H1 (cell line): Measurements from ENCODE around the gene LRRC4C. TPM values are rescaled to one million over a fixed set of nuclear protein-coding genes. Genes with fewer than 3 reads are reported as not detected.

Experiments
- CTCF ChIA-PET: fragments of 300-600 bp; sonication (Branson Sonifier 250); formaldehyde crosslinking; loops from one replicate; lab custom pipeline; 2021; ENCODE audit not compliant: partially characterized antibody; lab: Charles Lee
- POLR2A ChIA-PET: fragments of 300-600 bp; sonication (Branson Sonifier 250); formaldehyde crosslinking; loops from one replicate; lab custom pipeline; 2021; ENCODE audit warnings: inconsistent platforms; ENCODE audit not compliant: partially characterized antibody; lab: Charles Lee
- DNase-seq, 2 experiments: peaks; one replicate each; pipeline versions ENCODE4 v3.0.0 to v3.0.0-alpha.2; 2010 to 2022; ENCODE audit warnings: low spot score in 2 of 2, low read depth in 1 of 2, mixed read lengths in 1 of 2
- FAIRE-seq: peaks from 2 replicates; lab custom pipeline; 2011; peaks lifted over from hg19 to GRCh38; lab: Jason Lieb, UNC
- H2AFZ ChIP-seq: 2 replicates; pipeline ENCODE4 v1.8.1; 2012; ENCODE audit warnings: low read length, inconsistent platforms
- H2AK5ac ChIP-seq: 2 replicates; pipeline ENCODE4 v1.6.1; 2013; ENCODE audit warnings: low read depth, low read length
- H2BK120ac ChIP-seq: replicated peaks from 2 replicates; pipeline ENCODE3; 2013; ENCODE audit warnings: low read depth, low read length, inconsistent platforms
- H2BK12ac ChIP-seq: 2 replicates; pipeline ENCODE4 v1.6.1; 2013; ENCODE audit warnings: low read depth, low read length
- H2BK15ac ChIP-seq: 2 replicates; pipeline ENCODE4 v1.6.1; 2013; ENCODE audit warnings: low read length
- H2BK20ac ChIP-seq: 2 replicates; pipeline ENCODE4 v1.6.1; 2013; ENCODE audit warnings: low read length
- H2BK5ac ChIP-seq: 2 replicates; pipeline ENCODE4 v1.6.1; 2013; ENCODE audit warnings: low read depth, low read length
- H3K14ac ChIP-seq: 2 replicates; pipeline ENCODE4 v1.6.1; 2013; ENCODE audit warnings: inconsistent platforms; ENCODE audit not compliant: insufficient read length
- H3K18ac ChIP-seq: 2 replicates; pipeline ENCODE4 v1.6.1; 2013; ENCODE audit warnings: low read length; ENCODE audit errors: extremely low read depth
- H3K23ac ChIP-seq: 2 replicates; pipeline ENCODE4 v1.6.1; 2013; ENCODE audit warnings: inconsistent platforms; ENCODE audit not compliant: insufficient read length
- H3K23me2 ChIP-seq: 2 replicates; pipeline ENCODE4 v1.6.1; 2013; ENCODE audit warnings: low read depth, low read length
- H3K27ac ChIP-seq: 2 replicates; pipeline ENCODE4 v1.6.1; 2011; ENCODE audit warnings: low read depth, low read length, inconsistent platforms
- H3K27me3 ChIP-seq, 4 experiments: replicated peaks in 1 of 4; 1 replicate in 1 of 4; 2 replicates in 3 of 4; pipeline versions ENCODE4 v1.6.1 to v1.8.1; 2011 to 2013; ENCODE audit warnings: low read length in 3 of 4, mild to moderate bottlenecking in 3 of 4, inconsistent platforms in 2 of 4, mixed read lengths in 2 of 4, moderate library complexity in 1 of 4; ENCODE audit not compliant: control insufficient read depth in 3 of 4, insufficient read depth in 3 of 4; ENCODE audit errors: extremely low read depth in 1 of 4
- H3K36me3 ChIP-seq, 4 experiments: 2 replicates each; pipeline versions ENCODE4 v1.6.1 to v1.8.1; 2011 to 2013; ENCODE audit warnings: mild to moderate bottlenecking in 4 of 4, low read length in 3 of 4, moderate library complexity in 2 of 4, control low read depth in 1 of 4, inconsistent platforms in 1 of 4; ENCODE audit not compliant: insufficient read depth in 4 of 4, control insufficient read depth in 2 of 4
- H3K4ac ChIP-seq: replicated peaks from 2 replicates; pipeline ENCODE3; 2013; ENCODE audit warnings: low read length, low read depth, mixed read lengths, inconsistent platforms; ENCODE audit not compliant: insufficient read length
- H3K4me1 ChIP-seq, 4 experiments: replicated peaks in 1 of 4; 1 replicate in 1 of 4; 2 replicates in 3 of 4; pipeline versions ENCODE4 v1.6.1 to v1.8.1; 2011 to 2013; ENCODE audit warnings: low read length in 3 of 4, inconsistent platforms in 2 of 4, mixed read lengths in 1 of 4; ENCODE audit not compliant: insufficient read depth in 4 of 4, control insufficient read depth in 3 of 4
- H3K4me2 ChIP-seq, 2 experiments: 2 replicates each; pipeline versions ENCODE4 v1.6.1 to v1.8.1; 2011 to 2013; ENCODE audit warnings: low read depth in 2 of 2, low read length in 2 of 2, control low read depth in 1 of 2, inconsistent platforms in 1 of 2, mild to moderate bottlenecking in 1 of 2; ENCODE audit not compliant: insufficient read depth in 1 of 2
- H3K4me3 ChIP-seq, 4 experiments: fragments of 200-600, 300-600 bp in 1 of 4; sonication (generic), shearing (Covaris generic), sonication (Bioruptor Twin) in 1 of 4; 2 replicates each; pipeline versions ENCODE4 v1.5.1 to v1.8.1; 2011 to 2016; ENCODE audit warnings: low read length in 4 of 4, low read depth in 3 of 4, control low read depth in 2 of 4, inconsistent platforms in 2 of 4, mild to moderate bottlenecking in 2 of 4, mixed read lengths in 1 of 4, moderate library complexity in 1 of 4; ENCODE audit not compliant: insufficient read depth in 2 of 4; ENCODE audit errors: extremely low read depth in 1 of 4
- H3K56ac ChIP-seq: replicated peaks from 2 replicates; pipeline ENCODE3; 2013; ENCODE audit warnings: low read depth, mild to moderate bottlenecking, mixed read lengths, low read length, inconsistent platforms; ENCODE audit not compliant: insufficient read length
- H3K79me1 ChIP-seq: 2 replicates; pipeline ENCODE4 v1.6.1; 2013; ENCODE audit warnings: low read depth, low read length, control low read depth
- H3K79me2 ChIP-seq, 2 experiments: 2 replicates each; pipeline versions ENCODE4 v1.6.1 to v1.8.1; 2012 to 2013; ENCODE audit warnings: low read length in 2 of 2, mild to moderate bottlenecking in 2 of 2, inconsistent platforms in 1 of 2; ENCODE audit not compliant: insufficient read depth in 2 of 2, control insufficient read depth in 1 of 2
- H3K9ac ChIP-seq, 4 experiments: replicated peaks in 1 of 4; 1 replicate in 1 of 4; 2 replicates in 3 of 4; pipeline versions ENCODE4 v1.6.1 to v1.8.1; 2011 to 2013; ENCODE audit warnings: low read depth in 3 of 4, low read length in 3 of 4, control low read depth in 2 of 4, mild to moderate bottlenecking in 2 of 4, moderate library complexity in 2 of 4, inconsistent platforms in 1 of 4; ENCODE audit errors: extremely low read depth in 1 of 4
- H3K9me3 ChIP-seq, 2 experiments: 2 replicates each; pipeline versions ENCODE4 v1.6.1 to v1.8.1; 2012 to 2013; ENCODE audit warnings: mild to moderate bottlenecking in 2 of 2, moderate library complexity in 2 of 2, control low read depth in 1 of 2, inconsistent platforms in 1 of 2, low read depth in 1 of 2, low read length in 1 of 2, mixed read lengths in 1 of 2; ENCODE audit not compliant: insufficient read depth in 2 of 2
- H4K20me1 ChIP-seq, 2 experiments: replicated peaks in 1 of 2; 2 replicates each; pipeline versions ENCODE3 to v1.8.1; 2011 to 2013; ENCODE audit warnings: inconsistent platforms in 2 of 2, low read length in 2 of 2, mild to moderate bottlenecking in 1 of 2; ENCODE audit not compliant: insufficient read depth in 2 of 2, control insufficient read depth in 1 of 2
- H4K5ac ChIP-seq: 2 replicates; pipeline ENCODE4 v1.6.1; 2013; ENCODE audit warnings: low read length, low read depth, mixed read lengths, inconsistent platforms; ENCODE audit not compliant: insufficient read length
- H4K8ac ChIP-seq: 2 replicates; pipeline ENCODE4 v1.8.0; 2013; ENCODE audit warnings: mild to moderate bottlenecking, moderate library complexity, low read length, inconsistent platforms; ENCODE audit not compliant: insufficient read depth; ENCODE audit errors: extremely low read depth
- H4K91ac ChIP-seq: replicated peaks from 2 replicates; pipeline ENCODE3; 2013; ENCODE audit warnings: low read length, mixed read lengths, inconsistent platforms; ENCODE audit not compliant: insufficient read length
- ATF2 ChIP-seq: IDR thresholded peaks from 2 replicates; pipeline ENCODE4 v1.6.1; 2012; ENCODE audit warnings: low read length, inconsistent platforms
- ATF3 ChIP-seq: IDR thresholded peaks from 2 replicates; pipeline ENCODE4 v1.6.1; 2011; ENCODE audit warnings: low read depth, mild to moderate bottlenecking, low read length; ENCODE audit not compliant: insufficient read depth
- EP300 ChIP-seq, 2 experiments: IDR thresholded peaks; 1 replicate in 1 of 2; 2 replicates in 1 of 2; pipeline ENCODE4 v1.6.1; 2011 to 2012; ENCODE audit warnings: low read depth in 2 of 2, low read length in 2 of 2, mild to moderate bottlenecking in 2 of 2, borderline replicate concordance in 1 of 2, inconsistent platforms in 1 of 2, moderate library complexity in 1 of 2
- HDAC2 ChIP-seq, 2 experiments: fragments of 300-600 bp in 1 of 2; sonication (generic) in 1 of 2; IDR thresholded peaks; 2 replicates each; pipeline ENCODE4 v1.6.1; 2011 to 2012; ENCODE audit warnings: low read depth in 2 of 2, low read length in 2 of 2, mild to moderate bottlenecking in 2 of 2, moderate library complexity in 2 of 2, borderline replicate concordance in 1 of 2, inconsistent platforms in 1 of 2
- JUND ChIP-seq: IDR thresholded peaks from 2 replicates; pipeline ENCODE4 v1.6.1; 2011; ENCODE audit warnings: mild to moderate bottlenecking, improper control_type of control experiment, low read length
- POLR2A ChIP-seq, 2 experiments: IDR thresholded peaks; 1 replicate in 1 of 2; 2 replicates in 1 of 2; pipeline ENCODE4 v1.6.1; 2011; ENCODE audit warnings: low read depth in 2 of 2, low read length in 2 of 2, mild to moderate bottlenecking in 2 of 2; ENCODE audit errors: control extremely low read depth in 1 of 2
- SAP30 ChIP-seq: fragments of 300-600 bp; sonication (generic); IDR thresholded peaks from 2 replicates; pipeline ENCODE4 v1.7.1; 2012; ENCODE audit warnings: low read length, moderate library complexity, mild to moderate bottlenecking, inconsistent platforms; ENCODE audit not compliant: insufficient read depth, insufficient replicate concordance
- SIN3A ChIP-seq, 2 experiments: IDR thresholded peaks in 1 of 2; conservative IDR thresholded peaks in 1 of 2; 2 replicates each; pipeline ENCODE4 v1.6.1; 2011 to 2012; ENCODE audit warnings: low read length in 2 of 2, improper control_type of control experiment in 1 of 2, low read depth in 1 of 2, mild to moderate bottlenecking in 1 of 2
- WGBS, 2 experiments: shearing (Covaris generic) in 1 of 2; methylation state at CpG; one replicate each; pipeline versions ENCODE4 v1.1.6 to v1.1.7; 2013 to 2015; ENCODE audit warnings: low lambda C conversion rate in 2 of 2, mixed read lengths in 2 of 2, inconsistent platforms in 1 of 2, low coverage in 1 of 2, missing lambda C conversion rate in 1 of 2; ENCODE audit not compliant: insufficient replicate concordance in 2 of 2, insufficient coverage in 1 of 2, insufficient read length in 1 of 2; ENCODE audit errors: extremely low coverage in 1 of 2, missing lambda C conversion rate in 1 of 2; 5-methylcytosine and 5-hydroxymethylcytosine counted together
- polyA plus RNA-seq, 7 experiments: library from polyadenylated mRNA; depleted of rRNA in 3 of 7; stranded (reverse) in 5 of 7; unstranded in 2 of 7; fragments of >200 nt in 5 of 7; fragments of 200-250 nt in 2 of 7; gene quantifications; 1 replicate in 5 of 7; 2 replicates in 1 of 7; 4 replicates in 1 of 7; pipeline versions ENCODE4 v1.2.1 to v1.2.3, GENCODE V29; 2011 to 2013; ENCODE audit warnings: missing spikeins in 2 of 7, mixed read lengths in 2 of 7
- total RNA-seq: library from RNA; stranded (reverse); fragmentation: NEBNext Ultra II Directional; extraction: Animal tissue kit (Norgen Biotek cat#: 25700); gene quantifications from 2 replicates; pipeline ENCODE4 v1.2.1, GENCODE V29; 2021

LRRC4C gene
- total and polyA plus RNA-seq, 2 of the 8 experiments (the other 6 are each of a cell fraction or from before 2014, with no cell fraction given), result 0.23 to 2.2 TPM

GRCh38 chr11:41334007-41334933 lies 125.2 kb downstream of the LRRC4C start:
- Histone ChIP-seq H3K9ac (peak overlapping the region in 1 of 4 experiments; percentile 34; a peak in 1 of 7 replicates), H3K4ac (no peak overlapping the region), H3K23me2 (no peaks in the 10 kb centered on the region), H3K79me2 (no peaks in the 10 kb centered on the region), H2BK15ac (no peak overlapping the region), H3K4me2 (no peak overlapping the region), H3K9me3 (no peaks in the 10 kb centered on the region), H4K5ac (no peak overlapping the region), H2BK20ac (no peak overlapping the region), H2BK120ac (no peak overlapping the region), H3K56ac (no peak overlapping the region), H3K79me1 (no peaks in the 10 kb centered on the region), H3K27me3 (no peaks in the 10 kb centered on the region), H3K27ac (no peak overlapping the region), H4K20me1 (no peaks in the 10 kb centered on the region), H2BK5ac (no peak overlapping the region), H3K23ac (no peak overlapping the region), H3K4me3 (no peak overlapping the region), H2AFZ (no peak overlapping the region), H2AK5ac (no peak overlapping the region), H4K8ac (no peak overlapping the region), H3K14ac (no peak overlapping the region), H3K18ac (no peak overlapping the region), H3K36me3 (no peaks in the 10 kb centered on the region), H2BK12ac (no peak overlapping the region), H4K91ac (no peak overlapping the region), H3K4me1 (no peaks in the 10 kb centered on the region)
- FAIRE-seq, result no peak
- ChIA-PET POLR2A (no interaction called here), CTCF (interaction anchor here (0.9 to 1.1 kb wide), 2 partner anchors 10 to 98 kb away, joined by 3 to 5 read pairs; no protein-coding TSS in a partner anchor)
- no peak for DNase-seq
- 88% methylated on average over 7 of the region's 7 CpGs; no CpG with 5 or more reads in 1 of the 2 experiments for WGBS, 2 experiments
- TF ChIP-seq POLR2A (IDR thresholded peaks at IDR 0.05; ENCODE audit: control extremely low read depth in 1 of 2, low read depth in 2 of 2, low read length in 2 of 2), result no peak
- no peak for TF ChIP-seq ATF2
- TF ChIP-seq EP300 (IDR thresholded peaks at IDR 0.05; ENCODE audit: borderline replicate concordance in 1 of 2, low read depth in 2 of 2, low read length in 2 of 2), result no peak
- no peak for TF ChIP-seq HDAC2 (IDR thresholded peaks at IDR 0.05; ENCODE audit: borderline replicate concordance in 1 of 2, low read depth in 2 of 2, low read length in 2 of 2)
- TF ChIP-seq SAP30, result no peak
- no peak for TF ChIP-seq SIN3A (conservative IDR thresholded peaks at IDR 0.05 in 1 of 2, IDR thresholded peaks at IDR 0.05 in 1 of 2; ENCODE audit: low read depth in 1 of 2, low read length in 2 of 2)
- no peak for TF ChIP-seq JUND
- TF ChIP-seq ATF3, result no peak
